GM12878 (cell line): ENCODE measurements around the gene OLR1. TPM values are rescaled to one million over a fixed set of nuclear protein-coding genes. Genes with fewer than 3 reads are reported as not detected.

ENCODE experiments used
- ATAC-seq: fragments of 200-7000 bp; cut with Tn5 transposase; 3 replicates; pipeline ENCODE4 v1.9.1; 2020; ENCODE audit warnings: mild to moderate bottlenecking, moderate library complexity
- BruUV-seq: library from RNA; stranded (reverse); fragments of 400-500 nt; replicated peaks from 2 replicates; lab custom pipeline; 2021; lab: Mats Ljungman, UMichigan
- CTCF ChIA-PET: fragments of 300-600 bp; sonication (Branson Sonifier 250); formaldehyde crosslinking; extraction: SDS; loops from one replicate; lab custom pipeline; 2021; ENCODE audit warnings: inconsistent platforms; lab: Yijun Ruan, JAX
- POLR2A ChIA-PET: fragments of 350-600 bp; formaldehyde crosslinking; extraction: SDS; loops from one replicate; lab custom pipeline; 2021; ENCODE audit warnings: inconsistent platforms; lab: Charles Lee
- RAD21 ChIA-PET: fragments of 300-600 bp; sonication (Branson Sonifier 250); formaldehyde crosslinking; loops from one replicate; lab custom pipeline; 2023; ENCODE audit warnings: antibody characterized with exemption; ENCODE audit not compliant: unreplicated experiment; lab: Charles Lee
- SMC1A ChIA-PET: fragments of 300-600 bp; sonication (Branson Sonifier 250); formaldehyde crosslinking; loops from one replicate; lab custom pipeline; 2023; ENCODE audit not compliant: unreplicated experiment, uncharacterized antibody; lab: Charles Lee
- DNase-seq: peaks from one replicate; pipeline ENCODE4 v3.0.0-alpha.2; 2011; ENCODE audit warnings: low read depth, low spot score
- FAIRE-seq: peaks from 3 replicates; lab custom pipeline; 2011; peaks lifted over from hg19 to GRCh38; lab: Jason Lieb, UNC
- H2AFZ ChIP-seq: 2 replicates; pipeline ENCODE4 v1.6.0; 2011; ENCODE audit warnings: low read depth, low read length, control low read depth; ENCODE audit not compliant: control insufficient read depth
- H3K27ac ChIP-seq: 2 replicates; pipeline ENCODE4 v1.5.1; 2011; ENCODE audit warnings: control low read depth; ENCODE audit not compliant: control insufficient read depth, insufficient read depth
- H3K27me3 ChIP-seq, 2 experiments: replicated peaks in 1 of 2; 2 replicates each; pipeline versions ENCODE4 v1.6.0 to v1.6.1; 2011; ENCODE audit warnings: low read length in 1 of 2; ENCODE audit not compliant: control insufficient read depth in 2 of 2, insufficient read depth in 2 of 2
- H3K36me3 ChIP-seq, 2 experiments: 2 replicates each; pipeline ENCODE4 v1.5.1; 2011; ENCODE audit warnings: low read length in 1 of 2; ENCODE audit not compliant: control insufficient read depth in 2 of 2, insufficient read depth in 2 of 2
- H3K4me1 ChIP-seq: 2 replicates; pipeline ENCODE4 v1.6.1; 2011; ENCODE audit warnings: mild to moderate bottlenecking, low read length, moderate library complexity, mixed read lengths; ENCODE audit not compliant: control insufficient read depth, insufficient read depth
- H3K4me2 ChIP-seq: 2 replicates; pipeline ENCODE4 v1.6.0; 2011; ENCODE audit warnings: control low read depth; ENCODE audit not compliant: control insufficient read depth, insufficient read depth
- H3K4me3 ChIP-seq: fragments of 200-600 bp; sonication (generic); 2 replicates; pipeline ENCODE4 v1.5.1; 2016
- H3K79me2 ChIP-seq: 2 replicates; pipeline ENCODE4 v1.6.0; 2011; ENCODE audit warnings: low read length; ENCODE audit not compliant: control insufficient read depth, insufficient read depth
- H3K9ac ChIP-seq: 2 replicates; pipeline ENCODE4 v1.8.0; 2011; ENCODE audit warnings: low read length, control low read depth, mixed read lengths; ENCODE audit not compliant: control insufficient read depth, insufficient read depth
- H3K9me3 ChIP-seq: replicated peaks from 3 replicates; pipeline ENCODE4 v1.5.1; 2011; ENCODE audit warnings: mild to moderate bottlenecking, low read length; ENCODE audit not compliant: control insufficient read depth, insufficient read depth
- H4K20me1 ChIP-seq: 2 replicates; pipeline ENCODE4 v1.6.0; 2011; ENCODE audit not compliant: control insufficient read depth, insufficient read depth
- HCFC1 ChIP-seq: fragments of 150-350 bp; IDR thresholded peaks from 2 replicates; pipeline ENCODE4 v1.6.1; 2014; ENCODE audit warnings: low read length
- MTA3 ChIP-seq: IDR thresholded peaks from 2 replicates; pipeline ENCODE4 v1.6.1; 2012; ENCODE audit warnings: low read length, inconsistent platforms, borderline replicate concordance
- MXI1 ChIP-seq: fragments of 150-350 bp; IDR thresholded peaks from 2 replicates; pipeline ENCODE4 v1.6.1; 2011; ENCODE audit warnings: low read depth, mild to moderate bottlenecking, inconsistent platforms, low read length, improper control_type of control experiment
- RUNX3 ChIP-seq: IDR thresholded peaks from 2 replicates; pipeline ENCODE4 v1.6.1; 2012; ENCODE audit warnings: low read length, inconsistent platforms
- WGBS: methylation state at CpG from one replicate; pipeline ENCODE4 v1.1.6; 2016; ENCODE audit warnings: low lambda C conversion rate; ENCODE audit not compliant: insufficient replicate concordance, insufficient coverage; ENCODE audit errors: missing lambda C conversion rate; 5-methylcytosine and 5-hydroxymethylcytosine counted together
- in situ Hi-C: fragments of 300-500 bp; cut with MboI; formaldehyde crosslinking; loops from 9 replicates; pipeline ENCODE4 v1.14.3; 2018; ENCODE audit warnings: mixed read lengths
- intact Hi-C: fragments of 100-400 bp; cut with micrococcal nuclease; formaldehyde crosslinking; loops from one replicate; pipeline ENCODE4 v1.14.2; 2022; ENCODE audit not compliant: unreplicated experiment
- polyA plus RNA-seq, 11 experiments: library from polyadenylated mRNA; depleted of rRNA in 4 of 11; unstranded in 6 of 11; stranded (reverse) in 5 of 11; fragments of >200 nt; fragmentation: Nextera tagmentation in 4 of 11; fragmentation: Illumina TruSeq in 1 of 11; extraction: Ambion mirVana in 4 of 11; extraction: Trizol in 1 of 11; gene quantifications; 1 replicate in 1 of 11; 2 replicates in 10 of 11; pipeline versions ENCODE4 v1.2.1 to v1.2.3, GENCODE V29; 2011 to 2016; ENCODE audit warnings: inconsistent platforms in 2 of 11, missing spikeins in 2 of 11, low read depth in 1 of 11
- total RNA-seq, 4 experiments: library from RNA; depleted of rRNA in 3 of 4; stranded (reverse); fragments of >200 nt in 3 of 4; fragmentation: Illumina TruSeq in 1 of 4; extraction: Trizol in 1 of 4; gene quantifications; 2 replicates each; pipeline versions ENCODE4 v1.2.1 to v1.2.3, GENCODE V29; 2013 to 2021
- TF ChIP-seq, protein P1 (sequence below): fragments of 450-650 bp; IDR thresholded peaks from 2 replicates; pipeline ENCODE4 v1.6.1; 2017; ENCODE audit warnings: antibody characterized with exemption, mild to moderate bottlenecking, moderate library complexity

OLR1 gene
- total and polyA plus RNA-seq, 10 of the 15 experiments (the other 5 are each of a cell fraction or from before 2014, with no cell fraction given): 0.08 TPM; not detected in 9

DNA sequence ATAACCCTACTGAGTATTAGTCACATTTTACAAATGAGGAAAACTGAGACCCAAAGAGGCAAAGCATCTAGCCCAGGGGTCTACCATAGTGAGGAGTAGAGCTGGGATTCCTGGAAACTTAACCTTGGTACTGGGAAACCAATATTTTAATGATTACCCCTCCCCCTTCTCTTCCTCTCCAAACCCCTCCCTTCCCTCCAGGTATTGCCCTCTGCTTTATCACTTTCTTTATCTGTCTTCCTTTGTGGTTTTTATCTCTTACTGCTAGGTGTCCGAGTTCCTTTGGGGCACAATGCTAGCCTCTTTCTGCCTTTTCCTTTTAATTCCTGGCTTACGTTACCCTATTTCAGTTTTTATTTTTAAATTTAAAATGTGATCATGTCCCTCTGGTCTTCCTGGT is 43.5 kb upstream of the OLR1 start:
- ChIA-PET POLR2A (interaction anchor here (0.7 kb wide), 1 partner anchor 402 kb away, joined by 3 read pairs; no protein-coding TSS in a partner anchor), SMC1A (interaction anchor here (1.1 to 2.4 kb wide), 2 partner anchors 13 to 20 kb away, joined by 3 to 6 read pairs; no protein-coding TSS in a partner anchor), RAD21 (no interaction called here), CTCF (no interaction called here)
- peaks cover 6% of the 10 kb centered on the region; the same call in 1 of the 2 replicates for H3K4me1 ChIP-seq
- TF ChIP-seq MTA3 (no peak), RUNX3 (peak; percentile 59), MXI1 (no peak), HCFC1 (no peak)
- TF ChIP-seq, protein P1, sequence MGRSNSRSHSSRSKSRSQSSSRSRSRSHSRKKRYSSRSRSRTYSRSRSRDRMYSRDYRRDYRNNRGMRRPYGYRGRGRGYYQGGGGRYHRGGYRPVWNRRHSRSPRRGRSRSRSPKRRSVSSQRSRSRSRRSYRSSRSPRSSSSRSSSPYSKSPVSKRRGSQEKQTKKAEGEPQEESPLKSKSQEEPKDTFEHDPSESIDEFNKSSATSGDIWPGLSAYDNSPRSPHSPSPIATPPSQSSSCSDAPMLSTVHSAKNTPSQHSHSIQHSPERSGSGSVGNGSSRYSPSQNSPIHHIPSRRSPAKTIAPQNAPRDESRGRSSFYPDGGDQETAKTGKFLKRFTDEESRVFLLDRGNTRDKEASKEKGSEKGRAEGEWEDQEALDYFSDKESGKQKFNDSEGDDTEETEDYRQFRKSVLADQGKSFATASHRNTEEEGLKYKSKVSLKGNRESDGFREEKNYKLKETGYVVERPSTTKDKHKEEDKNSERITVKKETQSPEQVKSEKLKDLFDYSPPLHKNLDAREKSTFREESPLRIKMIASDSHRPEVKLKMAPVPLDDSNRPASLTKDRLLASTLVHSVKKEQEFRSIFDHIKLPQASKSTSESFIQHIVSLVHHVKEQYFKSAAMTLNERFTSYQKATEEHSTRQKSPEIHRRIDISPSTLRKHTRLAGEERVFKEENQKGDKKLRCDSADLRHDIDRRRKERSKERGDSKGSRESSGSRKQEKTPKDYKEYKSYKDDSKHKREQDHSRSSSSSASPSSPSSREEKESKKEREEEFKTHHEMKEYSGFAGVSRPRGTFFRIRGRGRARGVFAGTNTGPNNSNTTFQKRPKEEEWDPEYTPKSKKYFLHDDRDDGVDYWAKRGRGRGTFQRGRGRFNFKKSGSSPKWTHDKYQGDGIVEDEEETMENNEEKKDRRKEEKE: no peak
- no peak overlapping the region for H3K4me3 ChIP-seq
- no peaks in the 10 kb centered on the region for H3K79me2 ChIP-seq
- DNase-seq: no peak
- no TSS peak for BruUV-seq
- WGBS: 34% methylated on average over 2 of the region's 2 CpGs
- no peak overlapping the region for H3K9ac ChIP-seq
- H3K36me3 ChIP-seq: no peaks in the 10 kb centered on the region
- intact Hi-C loops: no loop called here
- H3K27me3 ChIP-seq: peaks cover 0 to 3% of the 10 kb centered on the region in 2 experiments; a peak in 2 of 4 replicates
- in situ Hi-C loops: no loop called here
- H2AFZ ChIP-seq: no peak overlapping the region
- H3K9me3 ChIP-seq: no peaks in the 10 kb centered on the region
- peak overlapping the region; percentile 47; the same call in 1 of the 2 replicates for H3K4me2 ChIP-seq
- no peaks in the 10 kb centered on the region for H4K20me1 ChIP-seq
- no peak for FAIRE-seq
- ATAC-seq: no peak
- no peak overlapping the region for H3K27ac ChIP-seq
